HepG2 (cell line): Measurements from ENCODE around the gene PIR.

Source experiments
- CTCF ChIP-seq: sonication (generic); formaldehyde crosslinking; IDR thresholded peaks from 2 replicates; pipeline ENCODE4 v1.5.0; 2020; ENCODE audit warnings: mild to moderate bottlenecking, missing genetic modification reagents, moderate library complexity
- HCFC1 ChIP-seq: fragments of 150-350 bp; IDR thresholded peaks from 2 replicates; pipeline ENCODE4 v1.6.1; 2014; ENCODE audit warnings: low read depth, low read length
- HIC2 ChIP-seq: sonication (generic); formaldehyde crosslinking; IDR thresholded peaks from 2 replicates; pipeline ENCODE4 v1.9.0; 2022; ENCODE audit warnings: low read depth, missing genetic modification reagents
- JUN ChIP-seq: sonication (generic); formaldehyde crosslinking; IDR thresholded peaks from 2 replicates; pipeline ENCODE4 v1.4.0; 2020; ENCODE audit warnings: mild to moderate bottlenecking, missing genetic modification reagents
- JUND ChIP-seq: sonication (generic); formaldehyde crosslinking; IDR thresholded peaks from 2 replicates; pipeline ENCODE4 v1.8.0; 2022; ENCODE audit warnings: mild to moderate bottlenecking, missing genetic modification reagents
- MTA3 ChIP-seq: sonication (generic); formaldehyde crosslinking; IDR thresholded peaks from 2 replicates; pipeline ENCODE4 v1.4.0; 2020; ENCODE audit warnings: missing genetic modification reagents
- NBN ChIP-seq: fragments of 450-650 bp; conservative IDR thresholded peaks from 2 replicates; pipeline ENCODE4 v1.6.1; 2017
- POGZ ChIP-seq: sonication (generic); formaldehyde crosslinking; IDR thresholded peaks from 2 replicates; pipeline ENCODE4 v1.4.0; 2020; ENCODE audit warnings: mild to moderate bottlenecking, missing genetic modification reagents
- SMC3 ChIP-seq: IDR thresholded peaks from 2 replicates; pipeline ENCODE4 v1.6.1; 2011; ENCODE audit warnings: low read length, improper control_type of control experiment
- SP1 ChIP-seq, 2 experiments: fragments of 450-650 bp in 1 of 2; sonication (generic) in 1 of 2; formaldehyde crosslinking in 1 of 2; IDR thresholded peaks; 2 replicates each; pipeline versions ENCODE4 v1.4.0 to v1.6.1; 2016 to 2020; ENCODE audit warnings: missing genetic modification reagents in 1 of 2
- ZBTB4 ChIP-seq: sonication (generic); formaldehyde crosslinking; IDR thresholded peaks from 2 replicates; pipeline ENCODE4 v1.4.0; 2020; ENCODE audit warnings: missing genetic modification reagents, mild to moderate bottlenecking, borderline replicate concordance
- ZMYM2 ChIP-seq: sonication (generic); formaldehyde crosslinking; IDR thresholded peaks from 2 replicates; pipeline ENCODE4 v1.8.0; 2022; ENCODE audit warnings: mild to moderate bottlenecking, missing genetic modification reagents

GRCh38 chrX:15524417-15524816 is 31.3 kb upstream of the PIR start:
- TF ChIP-seq ZMYM2 (CRISPR knock-in tag) (no peak), POGZ (CRISPR knock-in tag) (no peak), JUN (CRISPR knock-in tag) (no peak), MTA3 (CRISPR knock-in tag) (no peak), ZBTB4 (no peak), CTCF (CRISPR knock-in tag) (no peak), JUND (CRISPR knock-in tag) (no peak), HCFC1 (no peak), HIC2 (CRISPR knock-in tag) (no peak), SMC3 (no peak), NBN (no peak), SP1 (IDR thresholded peaks at IDR 0.05) (no peak), SP1 (CRISPR knock-in tag; IDR thresholded peaks at IDR 0.05) (no peak)
